ENCODE data around the gene JADE2. TPM values are rescaled to one million over a fixed set of nuclear protein-coding genes. Genes with fewer than 3 reads are reported as not detected.

Gene JADE2
- polyA plus RNA-seq, 4 donors, result 9.9 to 13.1 (median 11.8) TPM

DNA sequence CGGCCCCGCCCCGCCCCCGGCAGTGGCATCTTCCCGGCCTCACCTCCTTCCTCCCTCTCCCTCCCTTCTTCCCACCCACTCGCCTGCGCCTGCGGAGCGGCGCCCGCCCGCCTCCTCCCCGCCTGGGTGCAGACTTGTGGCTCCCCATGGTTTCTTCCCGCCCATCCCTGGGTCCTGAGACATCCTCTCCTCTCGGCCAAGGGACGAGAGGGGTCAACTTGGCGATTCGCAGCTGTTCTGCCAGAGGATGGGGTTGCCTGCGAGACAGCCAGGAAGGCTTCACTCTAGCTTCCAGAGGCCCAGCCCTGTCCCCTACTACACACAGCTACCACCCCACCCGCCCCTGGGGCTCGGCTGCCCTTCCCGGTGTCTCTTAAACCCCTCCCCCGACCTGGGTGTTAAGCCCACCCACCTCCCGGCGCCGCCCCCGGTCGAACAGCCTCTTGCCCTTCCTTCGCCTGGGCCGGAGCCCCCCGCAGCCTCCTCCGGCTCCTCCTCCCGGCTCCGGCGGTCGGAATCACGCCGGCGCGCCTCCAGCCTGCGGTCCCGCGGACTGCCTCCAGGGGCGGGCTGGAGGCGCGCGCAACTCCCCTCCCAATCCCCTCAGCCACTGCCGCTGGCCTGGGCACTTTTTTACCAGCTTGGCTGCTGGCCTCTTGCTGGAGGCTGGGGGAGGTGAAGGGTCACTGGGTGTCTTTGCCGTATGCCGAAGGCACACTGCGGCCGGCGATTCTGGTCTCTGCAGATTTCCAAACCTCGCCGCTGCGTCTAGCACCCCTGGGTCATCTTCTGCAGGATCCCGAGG lies 1.9 kb downstream of the JADE2 start:
- DNase-seq (ENCODE audit: low read depth in 4 of 4, low spot score in 3 of 4), result peak in 2 of 4 donors; percentile 71 to 80

DNA sequence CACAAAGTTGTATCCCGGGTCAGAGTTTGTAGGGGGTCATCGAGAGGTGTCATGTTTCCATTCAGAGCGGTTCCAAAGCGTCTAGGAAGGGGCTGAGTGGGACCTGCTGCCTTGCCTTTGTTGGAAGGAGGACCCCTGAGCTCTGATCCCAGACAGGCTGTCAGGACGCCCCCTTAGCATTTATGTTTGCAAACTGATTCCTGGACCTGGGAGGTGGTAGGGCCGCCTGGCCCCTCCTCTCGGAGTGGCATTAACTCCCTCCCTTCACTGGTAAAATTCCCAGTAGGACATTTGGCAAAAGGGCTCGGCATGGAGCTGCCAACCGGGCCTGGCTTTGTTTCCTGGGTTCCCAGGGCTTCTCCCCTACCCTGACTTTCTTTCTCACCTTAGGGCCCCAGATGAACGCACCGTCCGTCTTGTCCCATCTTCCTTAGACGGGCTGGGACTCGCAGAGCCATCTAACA lies 2.5 kb downstream of the JADE2 start:
- no peak for DNase-seq (ENCODE audit: low read depth in 4 of 4, low spot score in 3 of 4)

DNA sequence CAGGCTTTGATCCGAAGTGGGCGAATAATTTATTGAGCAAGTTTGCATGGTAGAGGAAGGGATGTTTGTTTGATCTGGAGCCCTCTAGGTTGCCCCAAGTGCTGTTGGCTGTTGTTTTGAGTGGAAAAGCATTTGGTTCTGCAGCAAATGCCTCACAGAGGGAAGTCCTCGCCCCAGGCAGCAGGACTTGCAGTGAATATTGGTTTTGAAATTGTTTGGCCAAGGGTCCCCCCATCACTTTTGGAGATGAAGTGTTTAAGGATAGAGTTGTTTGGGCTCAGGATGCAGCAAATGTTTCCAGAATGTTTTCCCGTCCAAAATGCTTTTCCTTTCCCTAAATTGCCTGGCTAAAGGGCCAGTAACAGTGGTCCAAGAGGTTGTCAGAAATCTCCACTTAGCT lies 3.1 kb downstream of the JADE2 start:
- no peak for DNase-seq (ENCODE audit: low read depth in 4 of 4, low spot score in 3 of 4)

DNA sequence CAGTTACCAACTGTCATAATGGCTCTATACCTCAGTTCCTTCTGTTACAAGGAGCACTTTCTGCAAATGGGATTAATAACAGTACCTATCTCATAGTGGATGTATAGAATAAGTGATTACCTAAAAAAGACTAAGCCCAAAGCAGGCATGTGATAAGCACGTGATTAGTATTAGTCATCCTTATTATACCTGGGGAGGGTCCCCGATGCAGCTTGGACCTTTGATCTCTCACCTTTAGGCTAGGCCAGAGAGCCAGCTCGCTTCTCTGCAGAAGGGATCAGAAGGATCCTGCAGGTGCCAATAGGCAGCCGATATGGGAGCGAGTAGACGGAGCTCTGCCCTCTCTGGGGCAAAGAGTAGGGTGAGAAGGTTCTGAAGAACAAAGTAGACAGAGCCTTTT lies 4.0 kb downstream of the JADE2 start:
- DNase-seq (ENCODE audit: low read depth in 4 of 4, low spot score in 3 of 4), result no peak

- no peak for DNase-seq (ENCODE audit: low read depth in 4 of 4, low spot score in 3 of 4)
Measured at GRCh38 chr5:134530301-134531077, 5.0 kb downstream of the JADE2 start.

DNA sequence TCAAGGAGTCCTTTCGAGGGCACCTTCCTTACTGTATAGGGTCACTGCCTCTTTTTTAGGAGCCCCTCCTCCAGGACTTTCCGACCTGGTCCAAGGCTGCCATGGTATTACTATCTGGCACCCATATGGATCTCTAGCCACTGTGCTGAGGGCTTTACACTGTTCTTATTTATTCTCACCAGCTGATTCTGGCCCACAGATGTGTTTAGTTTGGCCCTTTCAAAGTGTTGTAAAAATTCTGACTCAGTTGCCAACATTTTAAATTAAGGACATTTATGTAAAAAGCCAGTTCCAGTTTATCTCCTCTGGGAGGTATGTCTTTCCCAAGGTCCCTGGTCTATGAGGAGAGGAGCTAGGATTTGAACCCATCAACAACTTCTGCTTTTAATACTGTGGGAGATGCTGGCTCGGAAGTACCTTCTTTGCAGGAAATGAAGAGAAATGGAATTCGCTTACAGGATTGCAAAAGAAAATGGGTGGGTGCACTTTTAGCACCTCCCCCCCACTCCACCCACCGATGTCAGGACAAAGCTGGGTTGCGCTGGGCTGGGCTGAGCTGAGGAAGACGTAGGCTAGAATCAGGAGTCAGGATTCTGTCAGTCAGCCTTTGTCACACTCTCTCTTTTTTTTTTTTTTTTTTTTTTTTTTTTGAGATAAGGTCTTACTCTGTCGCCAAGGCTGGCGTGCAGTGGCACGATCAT lies 7.8 kb downstream of the JADE2 start:
- no peak for DNase-seq (ENCODE audit: low read depth in 4 of 4, low spot score in 3 of 4)

DNA sequence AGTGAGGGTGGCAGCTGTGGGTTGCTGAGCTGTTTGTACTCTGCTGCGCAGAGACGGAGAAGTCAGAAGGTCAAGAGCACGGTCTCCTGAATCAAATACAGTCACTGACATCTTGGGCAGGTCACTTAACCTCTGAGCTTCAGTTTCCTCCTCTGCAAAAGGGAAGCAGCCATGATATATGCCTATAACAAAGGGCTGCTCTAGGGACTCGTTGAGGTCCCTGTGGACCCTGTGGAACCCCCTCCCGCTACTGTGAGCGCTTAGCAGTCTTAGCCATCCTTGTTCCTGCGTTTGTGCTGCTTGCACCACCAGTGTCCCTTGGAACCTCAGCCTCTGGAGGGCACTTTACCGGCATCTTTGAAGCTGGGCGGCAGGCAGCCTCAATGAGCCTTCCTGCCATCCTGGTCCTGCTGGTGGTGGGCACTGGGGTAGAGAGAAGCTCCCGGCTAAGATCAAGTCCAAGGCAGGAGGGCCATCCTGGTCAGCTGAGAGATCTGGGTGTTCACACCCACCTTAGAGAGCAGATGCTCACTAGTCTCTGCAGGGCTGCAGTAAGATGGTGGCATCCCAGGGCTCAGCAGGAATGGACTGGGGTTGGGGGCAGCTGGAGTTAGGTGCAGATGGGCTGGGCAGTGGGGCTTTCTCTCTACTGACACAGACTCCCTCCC lies 8.7 kb downstream of the JADE2 start:
- DNase-seq (ENCODE audit: low read depth in 4 of 4, low spot score in 3 of 4), result no peak

- DNase-seq (ENCODE audit: low read depth in 4 of 4, low spot score in 3 of 4), result no peak
Measured at GRCh38 chr5:134534726-134535110, 9.2 kb downstream of the JADE2 start.

GRCh38 chr5:134536876-134537275 lies 11.4 kb downstream of the JADE2 start:
- DNase-seq (ENCODE audit: low read depth in 4 of 4, low spot score in 3 of 4), result no peak

DNA sequence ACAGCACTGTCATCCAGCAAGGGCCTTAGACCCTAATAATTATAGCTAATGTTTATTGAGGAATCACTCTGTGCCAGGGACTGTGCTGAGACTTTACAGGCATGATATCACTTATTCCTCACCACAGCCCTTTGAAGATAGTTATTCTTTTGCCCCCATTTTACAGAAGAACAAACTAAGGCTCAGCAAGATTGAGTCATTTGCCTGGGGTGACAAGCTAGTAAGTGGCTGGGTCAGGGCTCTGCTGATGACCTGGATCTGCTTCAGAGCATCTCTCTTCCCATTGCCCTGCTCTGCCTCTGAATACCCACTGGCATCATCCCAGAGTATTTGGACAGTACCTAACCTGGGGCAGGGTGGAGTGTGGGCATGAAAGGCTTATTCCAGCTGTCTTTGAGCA lies 11.8 kb downstream of the JADE2 start:
- no peak for DNase-seq (ENCODE audit: low read depth in 4 of 4, low spot score in 3 of 4)

GRCh38 chr5:134538296-134538695 lies 12.8 kb downstream of the JADE2 start:
- DNase-seq (ENCODE audit: low read depth in 4 of 4, low spot score in 3 of 4), result no peak

DNA sequence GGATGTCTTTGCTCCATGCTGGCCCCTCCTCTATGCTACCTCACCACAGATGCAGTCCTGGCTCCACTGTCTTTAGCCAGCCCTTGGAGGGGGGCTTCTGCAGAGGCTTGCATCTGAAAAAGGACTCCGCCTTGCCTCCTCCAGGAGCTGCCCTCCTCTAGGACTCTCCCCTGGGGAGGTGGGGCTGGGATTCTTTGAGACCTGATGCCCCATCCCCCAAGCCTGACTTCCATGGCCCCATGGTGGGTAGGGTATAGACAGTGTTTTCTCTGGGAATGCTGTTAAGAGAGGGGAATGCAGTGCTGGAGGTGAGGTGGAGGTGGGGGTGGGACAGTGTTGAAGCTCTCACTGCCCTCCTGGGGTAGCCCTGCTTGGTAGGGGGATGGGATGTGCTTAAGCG lies 14.3 kb downstream of the JADE2 start:
- DNase-seq (ENCODE audit: low read depth in 4 of 4, low spot score in 3 of 4), result no peak

DNA sequence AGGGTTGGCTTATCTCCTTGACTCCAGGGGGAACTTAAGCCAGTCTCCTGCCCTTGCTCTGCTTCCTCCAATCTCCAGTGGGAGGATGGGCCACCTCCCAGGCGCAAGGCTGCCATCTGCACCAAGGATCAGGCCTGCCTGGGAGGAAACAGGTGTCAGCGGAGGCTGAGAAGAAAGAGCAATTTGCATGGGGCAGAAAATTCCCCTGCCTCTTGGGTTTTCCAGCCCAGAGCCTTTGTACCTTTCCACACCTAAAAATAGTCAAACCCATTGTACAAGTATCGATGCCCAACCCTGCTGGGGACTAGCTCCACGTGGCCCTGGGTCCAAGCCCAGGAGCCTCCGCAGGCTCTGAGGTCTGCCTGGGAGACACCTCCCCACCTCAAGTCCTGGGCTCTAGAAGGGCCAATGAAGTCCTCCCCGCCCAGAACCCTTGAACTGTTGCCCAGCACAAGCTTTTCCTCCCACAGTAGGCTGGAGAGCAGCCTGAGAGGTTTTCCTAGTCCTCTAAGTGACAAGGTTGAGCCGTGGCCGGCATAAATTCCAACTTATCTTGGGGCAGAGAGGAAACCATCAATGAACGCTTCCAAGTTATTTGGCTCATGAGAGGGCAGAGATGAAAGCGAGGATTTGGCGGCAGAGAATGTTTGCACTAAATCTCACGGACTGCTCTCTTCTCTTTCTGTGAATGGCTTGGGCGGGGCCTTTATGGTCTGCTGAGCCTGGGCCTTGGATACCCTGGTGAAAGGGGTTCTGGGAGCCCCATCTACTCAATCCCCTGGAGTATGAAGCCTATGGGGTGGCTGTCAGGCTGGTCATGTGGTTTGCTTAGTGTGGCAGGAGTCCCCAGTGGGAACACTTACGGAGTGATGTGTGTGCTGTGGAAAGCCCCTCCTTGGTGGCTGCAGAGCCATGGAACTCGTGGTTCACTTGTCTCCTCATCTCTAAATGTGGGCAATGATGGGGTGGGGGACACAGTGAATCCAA lies 15.6 kb downstream of the JADE2 start:
- DNase-seq (ENCODE audit: low read depth in 4 of 4, low spot score in 3 of 4), result no peak

- no peak for DNase-seq (ENCODE audit: low read depth in 4 of 4, low spot score in 3 of 4)
Measured at GRCh38 chr5:134541736-134542376, 16.4 kb downstream of the JADE2 start.

DNA sequence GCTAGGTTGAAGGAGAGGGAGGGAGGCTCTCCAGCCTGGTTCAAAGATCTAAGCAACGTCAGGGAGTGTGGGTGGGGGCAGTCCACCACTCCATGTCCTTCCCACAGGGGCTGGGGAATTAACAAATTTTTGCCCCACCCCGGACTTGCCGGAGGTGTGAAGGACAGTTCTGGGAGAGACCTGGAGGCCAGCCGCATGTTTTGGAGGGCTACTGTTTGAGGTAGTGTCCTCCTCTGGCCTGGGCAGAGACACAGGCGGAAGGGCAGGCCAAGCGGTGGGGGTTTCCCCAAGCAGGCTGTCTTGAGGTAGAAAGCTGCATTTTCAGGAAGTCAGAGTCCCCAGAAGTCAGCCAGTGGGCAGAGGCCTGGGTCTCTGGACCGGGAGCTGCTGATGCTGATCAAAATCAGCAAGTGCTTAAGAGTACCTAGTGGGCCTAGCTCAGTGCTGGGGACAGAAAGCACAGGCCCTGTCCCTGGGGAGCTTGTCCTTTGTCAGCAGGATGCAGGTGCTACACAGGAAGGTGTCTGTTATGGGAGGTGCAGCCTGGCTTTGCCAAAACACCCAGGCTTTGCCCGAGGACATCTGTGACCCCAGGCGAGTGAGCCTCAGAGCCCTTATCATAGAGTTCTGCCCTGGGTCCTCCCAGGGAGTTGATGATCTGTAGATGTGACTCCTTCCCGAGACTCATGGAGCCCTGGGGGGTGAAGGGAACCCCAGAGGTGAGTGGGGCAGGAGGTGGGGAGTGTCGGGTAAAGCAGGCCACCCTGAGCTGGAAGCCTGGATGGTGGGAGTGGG lies 18.5 kb downstream of the JADE2 start:
- no peak for DNase-seq (ENCODE audit: low read depth in 4 of 4, low spot score in 3 of 4)

DNA sequence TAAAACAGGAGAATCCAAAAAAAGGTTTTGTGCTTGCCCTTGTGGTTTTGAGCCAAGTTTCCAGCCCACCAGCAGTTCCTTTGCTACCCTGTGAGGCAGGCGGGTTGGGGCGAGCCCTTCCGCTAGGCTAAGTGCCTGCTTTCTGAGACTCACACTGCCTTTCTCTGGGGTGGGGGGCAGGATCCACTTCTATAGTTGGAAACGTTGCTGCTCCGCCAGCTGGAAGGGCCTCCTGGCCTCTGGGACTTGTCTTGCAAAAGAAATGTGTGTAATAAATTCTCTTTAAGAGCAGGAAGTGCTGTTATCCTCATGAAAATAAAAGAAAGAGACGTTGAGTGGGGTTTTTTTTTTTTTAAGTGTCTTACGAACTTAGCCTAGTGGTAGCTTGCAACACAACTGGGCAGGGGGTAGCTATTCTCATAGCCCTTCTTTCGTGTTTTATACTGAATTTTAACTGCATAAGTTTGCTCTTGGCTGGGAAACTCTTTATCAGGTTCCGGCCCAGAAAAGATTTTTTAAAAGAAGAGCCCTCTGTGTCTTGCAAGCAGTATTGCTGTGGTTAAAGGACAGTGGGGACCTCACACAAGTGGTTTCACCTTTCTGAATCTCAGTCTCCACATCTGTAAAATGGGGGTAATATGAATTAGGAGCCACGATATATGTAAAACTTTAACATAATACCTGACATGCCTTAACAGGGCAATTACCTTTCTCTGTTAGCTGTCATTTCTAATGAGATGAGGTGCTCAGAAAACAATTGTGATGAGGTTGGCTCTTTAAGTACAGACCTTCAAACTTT lies 19.8 kb downstream of the JADE2 start:
- no peak for DNase-seq (ENCODE audit: low read depth in 4 of 4, low spot score in 3 of 4)

DNA sequence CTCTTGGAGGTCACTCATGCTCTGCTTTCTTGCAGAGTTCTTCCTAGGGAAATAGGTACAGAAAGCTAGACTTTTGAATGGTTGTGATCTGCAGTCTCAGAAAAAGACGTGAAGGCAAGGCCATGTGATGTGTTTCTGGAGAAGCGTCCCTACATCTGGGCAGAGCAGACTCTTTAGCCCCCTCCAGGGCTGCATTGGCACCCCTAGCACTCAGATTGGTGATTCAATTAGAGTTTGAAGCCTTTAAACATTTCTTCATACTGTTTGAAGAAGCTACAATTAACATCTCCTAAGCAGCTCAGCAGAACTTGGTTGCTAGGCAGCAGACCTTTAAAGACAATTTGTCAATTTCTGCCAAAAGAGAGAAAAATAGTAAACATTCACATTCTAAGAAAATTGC lies 21.6 kb downstream of the JADE2 start:
- DNase-seq (ENCODE audit: low read depth in 4 of 4, low spot score in 3 of 4), result no peak

DNA sequence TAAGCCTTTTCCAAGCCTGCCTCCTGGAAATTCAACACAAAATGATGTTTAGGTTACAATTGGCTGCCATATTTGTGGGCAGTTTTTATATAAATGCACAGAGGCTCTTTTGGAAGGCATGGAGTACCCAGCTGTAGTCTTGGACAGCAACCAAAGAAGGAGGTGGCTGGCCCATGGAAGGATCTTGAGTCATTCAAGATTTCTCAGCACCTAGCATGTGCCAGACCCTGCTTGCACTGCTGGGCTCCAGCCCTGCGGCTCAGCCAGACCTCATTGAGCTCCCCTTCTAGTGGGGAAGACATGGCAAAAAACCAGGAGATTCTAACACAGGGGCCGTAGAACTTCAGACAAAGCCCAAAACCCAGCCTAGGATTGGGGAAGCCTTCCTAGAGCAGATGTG lies 22.1 kb downstream of the JADE2 start:
- DNase-seq (ENCODE audit: low read depth in 4 of 4, low spot score in 3 of 4), result no peak
